ENCODE measurements around the gene VAV2.

Gene VAV2

DNA sequence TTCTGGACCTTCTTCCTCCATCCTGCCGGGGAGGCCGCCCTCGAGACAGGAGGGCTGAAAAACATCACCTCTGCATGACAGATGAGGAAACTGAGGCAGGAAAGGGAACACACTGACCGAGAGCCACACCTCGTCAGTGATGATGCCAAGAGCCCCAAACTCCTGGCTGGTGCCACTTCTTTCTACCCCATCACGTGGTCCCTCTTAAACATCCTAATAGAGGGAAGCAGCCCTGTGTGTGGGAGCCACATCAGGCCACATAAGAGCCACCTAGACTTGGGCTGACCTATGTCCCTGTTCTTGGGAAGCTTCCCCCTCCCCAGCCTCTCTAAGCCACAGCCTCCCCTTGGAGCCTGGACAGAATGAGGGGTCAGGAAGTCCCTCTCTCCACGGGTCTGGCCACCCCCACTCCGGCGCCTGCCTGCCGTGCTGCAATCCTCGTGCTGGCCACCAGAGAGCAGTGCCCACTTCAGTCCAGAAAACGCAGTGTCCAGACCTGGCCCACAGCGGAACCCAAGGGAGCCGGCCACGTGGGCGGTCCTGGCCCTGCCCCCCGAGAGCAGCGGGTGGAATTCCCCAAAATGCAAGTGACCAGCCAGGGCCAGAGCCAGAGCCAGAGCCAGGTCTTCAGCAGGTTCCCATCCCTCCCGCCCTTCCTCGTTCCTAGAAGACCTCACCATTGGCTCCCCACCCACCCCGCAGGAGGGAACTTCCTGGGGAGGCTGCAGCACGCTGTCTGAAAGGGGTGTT lies 199.2 kb downstream of the VAV2 start:
- H3K4me3 ChIP-seq (ENCODE audit: low read depth, low read length), result no peak overlapping the region
- TF ChIP-seq, protein P1, sequence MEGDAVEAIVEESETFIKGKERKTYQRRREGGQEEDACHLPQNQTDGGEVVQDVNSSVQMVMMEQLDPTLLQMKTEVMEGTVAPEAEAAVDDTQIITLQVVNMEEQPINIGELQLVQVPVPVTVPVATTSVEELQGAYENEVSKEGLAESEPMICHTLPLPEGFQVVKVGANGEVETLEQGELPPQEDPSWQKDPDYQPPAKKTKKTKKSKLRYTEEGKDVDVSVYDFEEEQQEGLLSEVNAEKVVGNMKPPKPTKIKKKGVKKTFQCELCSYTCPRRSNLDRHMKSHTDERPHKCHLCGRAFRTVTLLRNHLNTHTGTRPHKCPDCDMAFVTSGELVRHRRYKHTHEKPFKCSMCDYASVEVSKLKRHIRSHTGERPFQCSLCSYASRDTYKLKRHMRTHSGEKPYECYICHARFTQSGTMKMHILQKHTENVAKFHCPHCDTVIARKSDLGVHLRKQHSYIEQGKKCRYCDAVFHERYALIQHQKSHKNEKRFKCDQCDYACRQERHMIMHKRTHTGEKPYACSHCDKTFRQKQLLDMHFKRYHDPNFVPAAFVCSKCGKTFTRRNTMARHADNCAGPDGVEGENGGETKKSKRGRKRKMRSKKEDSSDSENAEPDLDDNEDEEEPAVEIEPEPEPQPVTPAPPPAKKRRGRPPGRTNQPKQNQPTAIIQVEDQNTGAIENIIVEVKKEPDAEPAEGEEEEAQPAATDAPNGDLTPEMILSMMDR (IDR thresholded peaks at IDR 0.05; ENCODE audit: low read depth, low read length, missing control alignments), result peak; percentile 87
- DNase-seq (ENCODE audit: low read depth), result no peak

DNA sequence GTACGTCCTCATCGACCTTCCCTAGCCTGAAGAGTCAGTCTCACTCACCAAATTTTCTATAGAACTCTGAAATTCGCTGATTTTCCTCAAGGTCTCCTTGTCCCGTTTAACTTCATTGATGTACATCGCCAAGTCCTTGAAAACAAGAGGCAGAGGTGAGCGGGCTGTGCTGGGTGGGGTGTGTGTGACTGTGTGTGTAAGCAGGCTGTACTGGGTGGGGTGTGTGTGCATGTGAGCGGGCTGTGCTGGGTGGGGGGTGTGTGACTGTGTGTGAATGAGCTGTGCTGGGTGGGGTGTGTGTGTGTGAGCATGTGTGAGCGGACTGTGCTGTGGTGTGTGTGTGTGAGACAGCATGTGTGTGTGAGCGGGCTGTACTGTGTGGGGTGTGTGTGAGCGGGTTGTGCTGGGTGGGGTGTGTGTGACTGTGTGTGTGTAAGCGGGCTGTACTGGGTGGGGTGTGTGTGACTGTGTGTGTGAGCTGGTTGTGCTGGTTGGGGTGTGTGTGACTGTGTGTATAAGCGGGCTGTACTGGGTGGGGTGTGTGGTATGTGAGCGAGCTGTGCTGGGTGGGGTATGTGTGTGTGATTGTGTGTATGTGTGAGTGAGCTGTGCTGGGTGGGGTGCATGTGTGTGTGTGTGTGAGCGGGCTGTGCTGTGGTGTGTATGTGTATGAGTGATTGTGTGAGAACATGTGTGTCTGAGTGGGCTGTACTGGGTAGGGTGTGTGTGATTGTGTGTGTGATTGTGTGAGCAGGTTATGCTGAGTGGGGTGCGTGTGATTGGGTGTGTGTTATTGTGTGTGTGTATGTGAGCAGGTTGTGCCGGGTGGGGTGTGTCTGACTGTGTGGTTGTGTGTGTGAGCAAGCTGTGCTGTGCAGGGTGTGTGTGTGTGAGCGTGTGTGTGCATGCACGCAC lies 200.1 kb downstream of the VAV2 start:
- TF ChIP-seq, protein P1 (IDR thresholded peaks at IDR 0.05; ENCODE audit: low read depth, low read length, missing control alignments), result no peak
- H3K4me3 ChIP-seq (ENCODE audit: low read depth, low read length), result no peak overlapping the region
- DNase-seq (ENCODE audit: low read depth), result no peak

DNA sequence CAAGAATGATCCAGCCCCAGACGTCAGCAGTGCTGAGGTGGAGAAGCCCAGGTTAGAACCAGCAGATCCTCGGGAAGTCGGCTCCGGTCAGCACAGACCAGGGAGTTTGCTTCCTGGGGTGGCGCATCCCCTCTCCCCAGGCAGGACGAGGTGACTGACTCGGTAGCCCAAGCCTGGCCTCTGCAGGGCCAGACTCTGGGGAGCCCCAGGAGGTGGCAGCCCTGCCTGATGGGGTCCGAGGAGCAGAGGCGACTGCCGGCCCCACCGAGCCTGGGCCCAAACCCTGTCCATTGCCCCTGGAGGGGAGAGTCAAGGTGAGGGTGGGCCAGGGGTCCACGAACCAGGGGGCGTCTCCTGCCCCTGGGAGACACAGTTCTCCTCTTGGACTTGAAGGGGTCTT lies 201.1 kb downstream of the VAV2 start:
- H3K4me3 ChIP-seq (ENCODE audit: low read depth, low read length), result no peak overlapping the region
- no peak for DNase-seq (ENCODE audit: low read depth)
- TF ChIP-seq, protein P1 (IDR thresholded peaks at IDR 0.05; ENCODE audit: low read depth, low read length, missing control alignments), result no peak

DNA sequence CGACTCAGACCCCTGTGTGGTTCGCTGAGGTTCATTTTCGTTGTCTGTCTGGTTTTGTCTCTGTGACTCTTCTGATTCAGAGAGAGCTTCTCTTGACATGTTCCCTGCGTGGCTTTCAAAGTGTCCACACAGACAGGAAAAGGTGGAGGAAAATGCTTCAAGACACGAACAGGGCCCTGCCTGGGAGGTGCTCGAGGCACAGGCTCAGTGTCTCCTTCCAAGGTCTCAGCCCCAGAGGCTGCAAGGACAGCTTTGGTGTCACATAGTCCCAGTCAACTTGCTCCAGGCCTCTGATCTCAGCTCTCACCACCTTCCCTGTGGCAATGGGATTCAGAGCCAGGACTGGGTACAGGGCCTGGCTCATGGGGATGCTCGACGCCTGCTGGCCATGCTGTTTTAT lies 202.3 kb downstream of the VAV2 start:
- H3K4me3 ChIP-seq (ENCODE audit: low read depth, low read length), result no peak overlapping the region
- DNase-seq (ENCODE audit: low read depth), result no peak
- TF ChIP-seq, protein P1 (IDR thresholded peaks at IDR 0.05; ENCODE audit: low read depth, low read length, missing control alignments), result no peak

DNA sequence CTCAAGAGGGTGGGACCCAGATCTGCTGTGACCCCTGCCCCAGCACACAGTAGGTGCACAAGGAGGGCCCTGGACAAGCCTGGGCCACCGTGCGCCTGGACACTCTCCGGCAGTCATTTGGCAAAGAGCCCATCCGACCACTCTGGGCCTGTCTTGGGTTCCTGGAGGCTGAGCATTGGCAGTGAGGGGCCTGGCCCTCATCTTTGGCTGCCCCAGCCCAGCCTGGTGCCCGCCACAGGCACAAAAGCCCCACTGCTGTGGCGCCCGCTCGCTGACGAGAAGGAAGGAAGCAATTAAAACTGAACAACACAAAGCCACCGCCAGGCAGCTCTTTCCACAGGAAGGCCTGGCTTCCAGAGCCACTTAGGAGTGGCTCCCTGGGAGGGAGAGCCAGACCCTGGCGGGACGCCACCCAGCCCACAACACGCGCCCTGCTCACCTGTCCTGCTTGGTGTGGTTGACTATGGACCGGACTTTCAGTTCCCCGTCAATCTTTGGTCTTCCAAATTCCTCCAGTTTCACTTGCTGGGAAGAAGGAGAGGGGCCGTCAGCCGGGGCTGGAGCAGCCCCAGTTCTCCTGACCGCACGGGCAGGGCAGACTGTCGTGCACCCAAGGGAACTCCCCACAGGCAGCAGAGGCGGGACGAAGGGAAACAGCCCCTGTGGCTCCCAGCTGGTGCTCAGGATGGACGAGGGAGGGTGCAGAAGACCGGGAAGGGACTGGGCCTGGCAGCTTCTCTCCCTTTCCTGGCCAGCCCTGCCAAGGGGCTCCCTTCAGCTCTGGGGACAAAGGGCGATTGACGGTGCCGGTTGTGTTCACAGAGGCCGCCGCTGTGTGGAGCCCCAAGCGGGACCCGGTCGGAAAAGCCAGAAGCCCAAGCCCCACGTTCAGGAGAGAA lies 203.1 kb downstream of the VAV2 start:
- no peak for DNase-seq (ENCODE audit: low read depth)
- H3K4me3 ChIP-seq (ENCODE audit: low read depth, low read length), result no peak overlapping the region
- TF ChIP-seq, protein P1 (IDR thresholded peaks at IDR 0.05; ENCODE audit: low read depth, low read length, missing control alignments), result no peak

DNA sequence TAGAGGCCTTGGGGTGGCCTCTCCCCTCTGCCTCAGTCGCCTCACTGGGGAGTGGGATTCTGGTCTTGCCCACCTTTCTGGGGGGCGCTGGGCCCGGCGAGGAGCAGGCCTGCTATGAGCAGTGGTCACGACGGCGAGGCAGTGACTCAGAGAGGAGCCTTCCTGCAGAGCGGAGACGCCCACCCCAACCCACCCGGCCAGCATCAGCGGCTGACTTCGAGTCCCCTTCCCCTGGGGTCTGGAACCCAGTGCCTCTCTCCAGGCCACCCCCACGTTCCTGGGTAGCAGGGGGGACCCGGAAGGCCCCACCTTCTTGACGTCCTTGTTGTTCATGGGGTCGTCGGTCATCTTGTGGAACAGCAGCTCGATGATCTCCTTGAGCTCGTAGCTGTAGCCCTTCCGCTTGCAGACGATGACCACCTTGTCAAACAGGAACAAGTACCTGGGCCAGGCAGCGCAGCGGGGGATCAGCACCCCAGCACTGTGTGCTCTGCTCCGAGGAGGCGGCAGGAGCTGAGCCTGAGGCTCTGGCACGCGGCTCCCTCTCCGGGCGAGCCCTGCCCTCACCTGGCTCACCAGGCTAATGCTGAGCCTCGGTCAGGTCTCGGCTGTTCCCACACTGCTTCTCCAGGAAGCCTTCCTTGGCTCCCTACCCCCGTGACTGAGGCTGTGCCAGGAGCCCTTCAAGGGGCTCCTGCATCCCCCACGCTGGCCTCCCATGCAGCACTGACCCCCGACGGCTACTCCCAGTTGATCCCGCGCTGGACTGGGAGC lies 203.9 kb downstream of the VAV2 start:
- TF ChIP-seq, protein P1 (IDR thresholded peaks at IDR 0.05; ENCODE audit: low read depth, low read length, missing control alignments), result no peak
- no peak for DNase-seq (ENCODE audit: low read depth)
- H3K4me3 ChIP-seq (ENCODE audit: low read depth, low read length), result no peak overlapping the region
